ENCODE data around the gene APOBEC3H.

DNA sequence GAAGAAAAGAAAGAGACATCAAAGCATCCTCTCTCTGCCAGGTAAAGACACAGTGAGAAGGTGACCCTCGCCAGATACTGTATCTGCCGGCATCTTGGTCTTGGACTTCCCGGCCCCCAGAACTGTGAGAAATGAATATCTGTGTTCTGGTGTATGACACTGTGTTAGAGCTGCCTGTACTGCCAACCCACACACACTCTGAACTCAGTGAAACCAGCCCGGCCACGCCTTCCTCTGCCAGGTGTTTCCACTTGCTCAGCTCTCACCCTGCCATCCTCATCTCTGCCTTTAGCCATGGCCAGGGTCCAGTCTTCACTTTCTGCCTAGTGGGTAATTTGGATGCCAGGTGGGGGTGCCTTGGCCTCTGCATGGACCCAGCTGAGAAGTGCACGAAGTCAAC is 31.5 kb downstream of the APOBEC3H start:
- TF ChIP-seq, protein P1, sequence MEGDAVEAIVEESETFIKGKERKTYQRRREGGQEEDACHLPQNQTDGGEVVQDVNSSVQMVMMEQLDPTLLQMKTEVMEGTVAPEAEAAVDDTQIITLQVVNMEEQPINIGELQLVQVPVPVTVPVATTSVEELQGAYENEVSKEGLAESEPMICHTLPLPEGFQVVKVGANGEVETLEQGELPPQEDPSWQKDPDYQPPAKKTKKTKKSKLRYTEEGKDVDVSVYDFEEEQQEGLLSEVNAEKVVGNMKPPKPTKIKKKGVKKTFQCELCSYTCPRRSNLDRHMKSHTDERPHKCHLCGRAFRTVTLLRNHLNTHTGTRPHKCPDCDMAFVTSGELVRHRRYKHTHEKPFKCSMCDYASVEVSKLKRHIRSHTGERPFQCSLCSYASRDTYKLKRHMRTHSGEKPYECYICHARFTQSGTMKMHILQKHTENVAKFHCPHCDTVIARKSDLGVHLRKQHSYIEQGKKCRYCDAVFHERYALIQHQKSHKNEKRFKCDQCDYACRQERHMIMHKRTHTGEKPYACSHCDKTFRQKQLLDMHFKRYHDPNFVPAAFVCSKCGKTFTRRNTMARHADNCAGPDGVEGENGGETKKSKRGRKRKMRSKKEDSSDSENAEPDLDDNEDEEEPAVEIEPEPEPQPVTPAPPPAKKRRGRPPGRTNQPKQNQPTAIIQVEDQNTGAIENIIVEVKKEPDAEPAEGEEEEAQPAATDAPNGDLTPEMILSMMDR (conservative IDR thresholded peaks at IDR 0.05; ENCODE audit: low read depth, low read length): no peak
- TF ChIP-seq EZH2 (IDR thresholded peaks at IDR 0.05; ENCODE audit: low read length, unreplicated experiment): no peak

Data from PC-3 (cell line).